ENCODE data around the gene SLC39A8. TPM values are rescaled to one million over a fixed set of nuclear protein-coding genes. Genes with fewer than 3 reads are reported as not detected.
"Not testable (repeated sequence)": the region's sequence is repeated elsewhere in the genome, so short reads cannot be mapped to it uniquely, and the experiment has no call there.

SLC39A8 gene
- total RNA-seq, 1 experiment from 2014 or later = 658 TPM

DNA sequence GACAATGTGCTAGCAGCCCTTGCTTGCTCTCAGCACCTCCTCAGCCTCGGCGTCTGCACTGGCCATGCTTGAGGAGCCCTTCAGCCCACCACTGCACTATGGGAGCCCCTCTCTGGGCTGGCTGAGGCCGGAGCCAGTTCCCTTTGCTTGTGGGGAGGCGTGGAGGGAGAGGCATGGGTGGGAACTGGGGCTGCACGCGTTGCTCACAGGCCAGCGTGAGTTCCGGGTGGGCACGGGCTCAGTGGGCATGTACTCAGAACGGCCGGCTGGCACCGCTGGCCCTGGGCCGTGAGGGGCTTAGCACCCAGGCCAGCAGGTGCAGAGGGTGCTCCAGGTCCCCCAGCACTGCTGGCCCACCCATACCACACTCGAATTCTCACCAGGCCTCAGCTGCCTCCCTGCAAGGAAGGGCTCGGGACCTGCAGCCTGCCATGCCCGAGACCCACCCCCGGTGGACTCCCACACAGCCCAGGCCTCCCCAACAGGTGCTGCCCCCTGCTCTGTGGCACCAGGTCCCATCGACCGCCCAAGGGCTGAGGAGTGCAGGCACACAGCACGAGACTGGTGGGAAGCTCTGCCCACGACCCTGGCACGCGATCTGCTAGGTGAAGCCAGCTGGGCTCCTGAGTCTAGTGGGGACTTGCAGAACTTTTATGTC, 100.3 kb downstream of the SLC39A8 start:
- DNase-seq (ENCODE audit: extremely low read depth, low read depth) = no peak

DNA sequence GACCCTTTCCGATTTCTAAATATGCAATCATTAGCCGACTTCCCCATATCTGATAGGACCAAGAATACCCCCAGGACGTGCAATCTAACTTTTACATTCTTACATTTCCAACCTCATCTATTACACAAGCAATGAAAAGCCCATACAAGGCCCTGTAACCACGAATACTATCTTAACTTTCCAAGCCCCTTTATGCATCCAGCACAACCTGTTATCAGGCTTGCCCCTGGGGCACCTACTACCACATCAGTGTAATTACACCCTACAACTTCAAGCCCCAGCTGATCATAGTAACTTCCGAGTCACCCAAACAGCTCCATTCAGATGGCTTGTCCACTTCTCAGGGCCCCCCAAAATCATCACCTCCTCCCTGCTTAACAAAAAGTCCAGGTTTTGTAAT, 102.0 kb downstream of the SLC39A8 start:
- DNase-seq (ENCODE audit: extremely low read depth, low read depth) = not testable (repeated sequence)

DNA sequence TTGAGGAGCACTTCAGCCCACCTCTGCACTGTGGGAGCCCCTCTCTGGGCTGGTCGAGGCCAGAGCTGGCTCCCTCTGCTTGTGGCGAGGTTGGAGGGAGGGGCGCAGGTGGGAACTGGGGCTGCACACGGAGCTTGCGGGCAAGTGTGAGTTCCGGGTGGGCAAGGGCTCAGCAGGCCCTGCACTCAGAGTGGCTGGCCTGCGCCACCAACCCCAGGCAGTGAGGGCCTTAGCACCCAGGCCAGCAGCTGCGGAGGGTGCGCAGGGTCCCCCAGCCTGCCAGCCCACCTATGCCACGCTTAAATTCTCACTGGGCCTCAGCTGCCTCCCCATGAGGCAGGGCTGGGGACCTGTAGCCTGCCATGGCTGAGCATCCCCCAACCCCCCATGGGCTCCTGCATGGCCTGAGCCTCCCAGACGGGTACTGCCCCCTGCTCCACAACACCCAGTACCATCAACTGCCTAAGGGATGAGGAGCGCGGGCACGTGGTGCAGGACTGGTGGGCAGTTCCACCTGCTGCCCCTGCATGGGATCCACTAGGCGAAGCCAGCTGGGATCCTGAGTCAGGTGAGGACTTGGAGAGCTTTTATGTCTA, 110.9 kb downstream of the SLC39A8 start:
- no peak for DNase-seq (ENCODE audit: extremely low read depth, low read depth)

DNA sequence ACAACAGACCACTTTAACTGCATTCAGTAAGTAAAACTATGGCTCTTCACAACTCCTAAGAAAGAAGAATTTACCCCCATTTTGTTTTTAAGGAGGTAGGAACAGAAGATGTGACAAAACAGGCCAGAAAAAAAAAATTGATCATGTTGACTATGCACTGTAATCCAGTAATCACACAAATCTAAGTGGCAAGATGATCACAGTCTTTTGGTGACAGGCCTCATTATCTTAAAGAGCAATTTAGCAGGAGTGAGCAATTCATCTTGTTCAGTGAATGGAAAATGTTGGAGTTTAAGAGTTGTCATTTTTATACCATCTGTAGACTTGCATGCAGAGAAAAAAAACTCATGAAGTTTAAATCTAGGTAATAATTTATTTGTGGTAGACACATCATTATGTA, 115.1 kb downstream of the SLC39A8 start:
- no peak for DNase-seq (ENCODE audit: extremely low read depth, low read depth)

DNA sequence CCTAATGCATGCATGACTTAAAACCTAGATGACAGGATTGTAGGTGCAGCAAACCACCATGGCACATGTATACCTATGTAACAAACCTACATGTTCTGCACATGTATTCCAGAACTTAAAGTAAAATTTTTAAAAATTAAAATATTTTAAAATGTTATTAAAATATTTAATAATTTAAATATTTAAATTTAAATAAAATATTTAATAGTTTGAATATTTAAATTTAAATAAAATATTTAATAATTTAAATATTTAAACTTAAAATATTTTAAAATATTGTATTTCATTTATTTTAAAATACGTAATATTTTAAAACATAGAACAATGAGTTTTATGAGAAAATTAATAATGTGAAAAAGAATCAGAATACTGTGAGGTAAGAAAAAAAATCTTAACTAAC, 117.9 kb downstream of the SLC39A8 start:
- no peak for DNase-seq (ENCODE audit: extremely low read depth, low read depth)

DNA sequence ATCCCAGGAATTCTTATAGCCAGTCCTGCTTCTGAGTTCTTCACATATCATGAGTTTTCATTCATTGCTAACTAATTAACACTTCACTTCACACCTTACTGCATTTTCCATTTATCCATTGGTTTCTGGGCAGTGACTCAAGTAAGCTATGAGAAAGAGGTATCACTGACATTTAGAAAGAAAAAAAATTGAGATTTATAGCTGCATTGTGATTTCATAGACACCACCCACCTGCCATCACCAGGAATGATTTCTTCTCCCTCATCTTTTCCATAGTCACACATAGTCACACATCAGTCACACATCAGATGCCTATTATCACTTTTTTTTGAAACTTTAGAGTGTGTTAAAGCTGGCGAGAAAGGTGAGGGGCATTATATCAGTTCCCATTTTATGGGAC, 121.8 kb downstream of the SLC39A8 start:
- DNase-seq (ENCODE audit: extremely low read depth, low read depth) = no peak

DNA sequence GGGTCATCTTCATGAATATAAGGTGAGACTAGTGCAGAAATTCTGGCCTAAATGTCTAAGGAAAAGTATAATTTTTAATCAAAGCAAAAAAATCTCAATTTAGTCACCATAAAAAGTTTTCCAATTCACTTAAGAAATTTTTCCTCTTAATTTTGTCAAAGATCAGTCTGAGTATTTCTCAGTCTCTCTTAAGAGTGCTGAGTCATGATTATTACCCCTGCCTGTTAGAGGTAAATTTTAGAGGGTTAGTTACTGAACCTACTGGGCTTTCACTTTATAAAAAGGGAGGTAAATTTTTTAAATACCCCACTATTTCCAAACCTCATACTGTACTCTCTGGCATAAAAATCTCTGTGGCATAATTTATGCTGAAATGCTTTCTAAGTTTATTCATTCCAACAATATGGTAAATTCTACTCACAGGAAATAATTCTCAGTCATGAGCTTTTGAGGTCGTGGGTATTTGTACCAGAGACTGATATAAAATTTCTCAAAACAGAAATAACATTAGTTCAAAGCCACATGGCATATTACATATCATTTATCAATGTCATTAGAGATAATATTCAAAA, 122.4 kb downstream of the SLC39A8 start:
- DNase-seq (ENCODE audit: extremely low read depth, low read depth) = no peak

DNA sequence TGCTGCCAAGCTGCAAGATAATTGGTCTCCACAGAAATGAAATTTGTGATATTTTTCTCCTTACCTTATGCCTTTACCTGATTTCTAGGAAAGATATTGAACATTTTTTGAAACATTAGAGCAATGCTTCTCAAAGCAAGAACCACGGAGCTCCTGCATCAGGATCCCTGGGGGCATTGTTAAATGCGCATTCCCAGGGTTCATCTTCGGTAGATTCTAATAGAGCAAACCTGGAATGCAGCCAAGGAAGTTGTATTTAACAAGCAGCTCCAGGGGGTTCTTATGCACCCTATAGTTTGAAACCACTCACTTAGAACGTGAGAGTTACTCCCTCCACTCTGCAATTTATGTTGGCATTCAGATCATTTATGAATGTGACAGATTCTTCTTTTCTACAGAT, 126.2 kb downstream of the SLC39A8 start:
- no peak for DNase-seq (ENCODE audit: extremely low read depth, low read depth)

DNA sequence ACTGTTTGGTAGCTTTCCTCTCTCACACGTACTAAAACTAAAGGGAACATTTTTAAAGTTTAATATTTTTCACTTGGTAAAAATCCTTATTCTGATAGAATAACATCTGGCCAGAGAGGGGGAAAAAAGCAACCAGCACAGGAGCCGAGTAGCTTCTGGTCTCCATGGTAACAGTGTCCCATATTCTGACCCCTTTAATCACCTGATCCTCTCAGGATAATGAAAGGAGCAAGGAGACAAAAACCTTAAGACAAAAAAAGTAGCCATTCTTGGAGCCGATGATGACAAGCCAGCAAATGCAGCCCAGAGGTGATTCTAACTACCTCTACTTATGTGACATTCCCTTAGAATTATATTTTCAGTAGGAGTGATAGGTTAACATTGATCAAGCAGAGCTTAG, 126.6 kb downstream of the SLC39A8 start:
- DNase-seq (ENCODE audit: extremely low read depth, low read depth) = no peak

DNA sequence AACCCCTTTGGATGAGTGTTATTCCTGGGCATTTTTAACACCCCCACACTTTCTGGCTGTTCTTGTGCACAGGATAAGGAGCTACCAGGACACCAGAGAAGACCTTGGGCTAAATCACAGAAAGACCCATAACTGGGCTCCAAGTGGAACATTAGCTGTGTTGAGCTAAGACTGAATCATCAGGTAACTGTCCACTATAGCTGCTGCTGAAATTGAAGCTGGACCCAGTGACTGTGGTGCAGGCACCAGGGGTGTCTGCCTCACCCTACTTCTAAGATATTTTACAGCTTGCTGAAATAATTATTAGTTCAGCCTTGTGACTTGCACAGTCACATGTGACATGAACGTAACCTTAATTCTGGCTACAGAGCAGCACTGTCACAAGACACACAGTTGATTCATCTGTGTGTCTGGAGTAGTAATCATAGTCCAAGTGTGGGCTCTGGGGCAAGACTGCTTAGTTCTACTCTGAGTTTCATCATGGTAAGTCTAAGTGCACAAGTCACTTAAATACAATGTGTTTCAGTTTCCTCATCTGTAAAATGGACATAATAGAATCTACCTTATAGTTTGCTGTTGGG, 127.4 kb downstream of the SLC39A8 start:
- DNase-seq (ENCODE audit: extremely low read depth, low read depth) = no peak

DNA sequence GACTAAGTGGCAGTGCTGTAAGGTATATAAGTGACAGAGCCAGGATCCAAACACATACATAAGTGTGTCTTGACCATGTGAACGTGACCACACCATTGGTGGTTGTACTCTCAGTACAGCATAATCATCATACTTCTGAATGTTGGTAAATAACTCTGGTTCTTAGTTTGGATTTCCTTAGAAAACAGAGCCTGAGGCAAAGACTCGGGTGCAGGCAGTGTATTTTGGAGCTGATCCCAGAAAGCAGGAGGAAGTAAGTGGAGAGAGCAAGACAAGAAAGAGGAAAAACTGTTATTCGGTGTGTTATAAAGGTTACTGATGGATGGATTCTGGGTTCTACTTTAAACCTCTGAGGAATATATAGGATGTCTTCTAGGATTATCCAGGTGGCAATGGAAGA, 127.9 kb downstream of the SLC39A8 start:
- DNase-seq (ENCODE audit: extremely low read depth, low read depth) = no peak

DNA sequence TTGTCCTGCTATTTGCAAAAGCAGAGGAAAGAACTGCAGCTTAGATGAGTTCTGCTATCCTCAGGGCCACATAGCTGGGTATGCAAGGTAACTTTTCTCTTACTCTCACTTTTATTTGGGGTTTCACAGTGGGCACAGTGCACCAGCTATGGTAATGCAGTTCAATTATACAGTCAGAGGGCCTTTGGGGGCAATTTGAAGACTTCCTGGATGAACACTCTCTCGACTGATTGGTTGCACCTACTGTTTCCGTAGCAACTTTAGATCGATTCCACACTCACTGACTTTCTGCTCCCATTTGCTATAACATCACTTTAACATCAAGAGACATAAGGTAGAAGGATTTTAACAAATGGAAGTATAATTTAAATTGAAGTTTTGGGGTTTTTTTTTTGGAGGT, 128.6 kb downstream of the SLC39A8 start:
- no peak for DNase-seq (ENCODE audit: extremely low read depth, low read depth)

DNA sequence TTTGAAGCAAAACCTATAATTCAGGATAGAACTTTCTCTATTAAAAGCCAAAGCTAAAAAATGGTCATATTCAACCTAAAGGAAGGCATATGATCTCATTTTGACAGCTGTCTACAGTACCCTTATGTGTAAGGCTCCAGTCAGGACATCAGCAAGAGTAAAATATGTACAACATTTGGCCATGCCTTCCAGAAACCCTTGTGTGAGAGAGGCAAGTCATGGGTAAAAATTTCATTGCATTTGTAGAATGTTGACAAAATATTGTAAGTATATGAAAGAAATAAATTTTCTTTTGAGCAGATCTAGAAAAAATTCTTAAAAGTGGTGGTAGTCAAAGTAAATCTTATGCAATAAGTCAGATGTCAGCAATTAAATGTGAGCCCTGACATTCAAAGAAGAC, 132.3 kb downstream of the SLC39A8 start:
- DNase-seq (ENCODE audit: extremely low read depth, low read depth) = no peak

Small RNA genes lying within 50 kb of the gene (small RNA-seq; reads per million reads assigned to genes)
- 0 reads per million in 2 experiments for gene RN7SL728P

Other genes starting within 250 kb of the SLC39A8 start
- gene NFKB1, start 155.9 kb upstream of the SLC39A8 start, total RNA-seq (2014; rRNA removed; shearing (Covaris generic)) = 23.9 and 26.2 TPM in 2 replicates

Data from NCI-H460 (cell line).